HFFc6 (cell line): ENCODE measurements around the gene HHIPL1. TPM values are rescaled to one million over a fixed set of nuclear protein-coding genes. Genes with fewer than 3 reads are reported as not detected.
A peak's percentile ranks its signal among the peaks of the same experiment; 100 is the strongest.

Source experiments
- DNase-seq: peaks from one replicate; pipeline ENCODE4 v3.0.0-alpha.2; 2018
- H3K27ac Mint-ChIP-seq: 2 replicates; pipeline ENCODE4 v1.8.0; 2020; ENCODE audit warnings: mild to moderate bottlenecking, mixed read lengths
- H3K27me3 Mint-ChIP-seq: 2 replicates; pipeline ENCODE4 v1.8.0; 2021; ENCODE audit warnings: mild to moderate bottlenecking, moderate library complexity, mixed read lengths; ENCODE audit not compliant: insufficient read depth
- H3K36me3 Mint-ChIP-seq: 2 replicates; pipeline ENCODE4 v1.8.0; 2021; ENCODE audit warnings: low read depth, mixed read lengths
- H3K4me1 Mint-ChIP-seq: 2 replicates; pipeline ENCODE4 v1.8.0; 2020; ENCODE audit warnings: low read depth, mixed read lengths
- H3K4me3 Mint-ChIP-seq: 2 replicates; pipeline ENCODE4 v1.8.0; 2020; ENCODE audit warnings: mild to moderate bottlenecking, moderate library complexity, mixed read lengths
- H3K9me3 Mint-ChIP-seq: 2 replicates; pipeline ENCODE4 v1.8.0; 2020; ENCODE audit warnings: mild to moderate bottlenecking, mixed read lengths
- CTCF ChIP-seq: fragments of 200-600 bp; sonication (generic); IDR thresholded peaks from 2 replicates; pipeline ENCODE4 v1.5.0; 2021; ENCODE audit warnings: antibody characterized with exemption, mild to moderate bottlenecking
- total RNA-seq, 6 experiments: library from RNA; stranded (reverse); fragmentation: NEBNext Ultra II Directional; extraction: Animal tissue kit (Norgen Biotek cat#: 25700); gene quantifications; 2 replicates in 1 of 6; 3 replicates in 5 of 6; pipeline ENCODE4 v1.2.3, GENCODE V29; 2021

Gene HHIPL1
- total RNA-seq, 6 experiments from 2014 or later, result 0.99 to 2.8 (median 1.3) TPM

GRCh38 chr14:99602788-99603415 lies 42.0 kb upstream of the HHIPL1 start:
- no peaks in the 10 kb centered on the region; the same call in 1 of the 2 replicates for H3K9me3 Mint-ChIP-seq
- H3K27ac Mint-ChIP-seq, result peak overlapping the region; percentile 72; the same call in 1 of the 2 replicates
- no peaks in the 10 kb centered on the region; the same call in 1 of the 2 replicates for H3K27me3 Mint-ChIP-seq
- DNase-seq, result no peak
- H3K36me3 Mint-ChIP-seq, result no peaks in the 10 kb centered on the region; the same call in 1 of the 2 replicates
- H3K4me1 Mint-ChIP-seq, result peaks cover 36% of the 10 kb centered on the region
- no peak for TF ChIP-seq CTCF
- H3K4me3 Mint-ChIP-seq, result peak overlapping the region; percentile 91

GRCh38 chr14:99603471-99604277 lies 41.3 kb upstream of the HHIPL1 start, which contains the start of gene CCDC85C:
Gene CCDC85C (minus strand): TSS chr14:99604207. CDS start chr14:99603959, 248 bp downstream.
- 0 out of 2 replicates have a peak, but pooled peaks have one; percentile 14 for TF ChIP-seq CTCF
- DNase-seq, result peak; percentile 47
- peaks cover 36% of the 10 kb centered on the region for H3K4me1 Mint-ChIP-seq
- no peaks in the 10 kb centered on the region; the same call in 1 of the 2 replicates for H3K36me3 Mint-ChIP-seq
- H3K27ac Mint-ChIP-seq, result peak within 1 kb of the TSS; percentile 86
- peak within 1 kb of the TSS; percentile 87 for H3K4me3 Mint-ChIP-seq
- no peaks in the 10 kb centered on the region; the same call in 1 of the 2 replicates for H3K27me3 Mint-ChIP-seq
- no peaks in the 10 kb centered on the region; the same call in 1 of the 2 replicates for H3K9me3 Mint-ChIP-seq

- Mint-ChIP-seq H3K36me3 (no peaks in the 10 kb centered on the region; the same call in 1 of the 2 replicates), H3K9me3 (no peaks in the 10 kb centered on the region; the same call in 1 of the 2 replicates), H3K27ac (peak overlapping the region; percentile 86), H3K4me1 (peaks cover 36% of the 10 kb centered on the region), H3K27me3 (no peaks in the 10 kb centered on the region; the same call in 1 of the 2 replicates), H3K4me3 (peak overlapping the region; percentile 87)
- no peak for TF ChIP-seq CTCF
- peak; percentile 89 for DNase-seq
These were observed 40.6 kb upstream of the HHIPL1 start for GRCh38 chr14:99604278-99604765.

- Mint-ChIP-seq H3K4me1 (peaks cover 36% of the 10 kb centered on the region), H3K27ac (peak overlapping the region; percentile 86), H3K36me3 (no peaks in the 10 kb centered on the region; the same call in 1 of the 2 replicates)
These were observed 40.1 kb upstream of the HHIPL1 start for GRCh38 chr14:99604766-99605298.

More at GRCh38 chr14:99604766-99605298, 40.1 kb upstream of the HHIPL1 start:
- no peaks in the 10 kb centered on the region; the same call in 1 of the 2 replicates for H3K9me3 Mint-ChIP-seq
- peak overlapping the region; percentile 87 for H3K4me3 Mint-ChIP-seq
- H3K27me3 Mint-ChIP-seq, result no peaks in the 10 kb centered on the region; the same call in 1 of the 2 replicates
- DNase-seq, result no peak
- peak; percentile 36 for TF ChIP-seq CTCF
